ENCODE results near the gene DIS3.
"Not testable (repeated sequence)": the region's sequence is repeated elsewhere in the genome, so short reads cannot be mapped to it uniquely, and the experiment has no call there.

DIS3 gene

GRCh38 chr13:72745260-72745659 is 36.4 kb downstream of the DIS3 start:
- no peak for DNase-seq

DNA sequence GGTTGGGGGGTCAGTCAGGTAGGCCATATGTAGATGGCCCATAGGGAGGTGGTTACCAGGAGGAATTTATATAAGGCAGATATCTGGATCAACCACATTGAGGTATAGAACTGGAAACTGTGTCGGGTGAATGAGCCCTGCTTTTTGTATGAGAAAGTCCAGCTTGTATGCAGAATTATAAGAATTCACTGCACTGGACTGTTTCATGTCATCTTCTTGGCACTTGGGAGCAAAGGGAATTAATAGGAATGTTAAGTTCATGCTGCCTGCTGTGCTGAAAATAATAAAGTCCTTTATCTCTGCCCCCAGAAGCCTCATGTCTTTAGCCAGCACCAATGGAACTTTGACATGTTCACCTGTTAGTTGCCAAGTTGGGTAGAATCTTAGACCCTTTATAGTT is 41.7 kb downstream of the DIS3 start:
- no peak for DNase-seq

GRCh38 chr13:72737033-72737432 is 44.7 kb downstream of the DIS3 start:
- no peak for DNase-seq

GRCh38 chr13:72728290-72728605 is 53.5 kb downstream of the DIS3 start:
- no peak for DNase-seq

DNA sequence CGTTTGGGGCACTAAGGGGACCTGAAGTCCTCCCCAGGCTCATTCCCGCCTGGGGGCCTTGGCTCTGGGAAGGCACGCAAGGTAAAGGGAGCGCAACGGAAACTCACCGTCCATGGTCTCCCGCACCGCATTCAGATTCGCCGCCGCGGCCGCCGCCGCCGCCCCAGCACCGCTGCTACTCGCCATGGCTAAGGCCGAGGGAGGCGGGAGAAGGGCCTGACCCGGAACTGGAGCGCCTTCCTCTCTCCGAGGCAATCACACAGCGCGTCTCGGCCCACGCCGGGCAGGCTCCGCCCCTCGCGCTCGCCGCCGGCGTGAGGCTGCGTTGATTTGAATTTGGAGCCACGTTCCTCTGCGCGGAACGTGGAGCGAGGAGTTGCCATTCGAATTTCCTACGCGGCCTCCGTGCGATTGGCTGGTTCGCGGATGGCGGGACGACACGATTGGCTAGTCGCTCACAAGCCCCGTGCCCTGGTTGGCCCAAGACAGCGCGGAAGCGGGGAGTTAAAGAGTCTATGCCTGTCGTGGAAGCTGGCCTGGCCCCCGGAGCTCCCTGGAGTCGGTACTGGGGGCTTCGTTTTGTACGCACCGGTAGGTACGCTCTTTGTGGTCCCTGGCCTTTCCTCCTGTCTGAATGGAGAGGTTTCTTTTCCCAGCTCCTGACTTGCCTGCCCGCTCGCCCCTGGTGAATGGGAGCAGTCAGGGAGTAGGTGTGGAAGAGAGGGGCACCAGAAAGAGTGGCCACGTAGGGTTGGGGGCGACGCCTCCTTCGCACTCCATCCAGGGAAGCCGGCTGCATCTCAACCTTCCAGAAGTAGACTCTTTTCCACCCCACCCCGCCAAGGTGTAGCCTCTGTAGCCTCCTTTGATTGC is 54.0 kb downstream of the DIS3 start, which contains the start of the genes BORA and MZT1:
Gene BORA (plus strand): TSS at position 507 of the 873 bp plus-strand sequence. CDS start 1,018 bp downstream, outside the sequence.
Gene MZT1 (minus strand): TSS at position 213 of the 873 bp plus-strand sequence. CDS start 27 bp downstream, at position 186.
- DNase-seq: peak; percentile 97 to 98

- peak in 1 of 2 experiments; percentile 20 for DNase-seq
Measured at GRCh38 chr13:72726726-72727416, 54.8 kb downstream of the DIS3 start.

DNA sequence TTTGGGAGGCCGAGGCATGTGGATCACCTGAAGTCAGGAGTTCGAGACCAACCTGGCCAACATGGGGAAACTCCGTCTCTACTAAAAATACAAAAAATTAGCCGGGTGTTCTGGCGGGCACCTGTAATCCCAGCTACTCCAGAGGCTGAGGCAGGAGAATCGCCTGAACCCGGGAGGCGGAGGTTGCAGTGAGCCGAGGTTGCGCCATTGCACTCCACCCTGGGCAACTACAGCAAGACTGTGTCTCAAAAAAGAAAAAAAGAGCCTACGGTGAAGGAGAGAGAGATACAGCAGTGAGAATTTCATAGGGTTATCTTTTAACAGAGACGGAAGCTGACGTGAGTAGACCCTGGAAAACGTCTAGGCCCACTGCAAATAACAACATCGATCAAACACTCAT is 55.5 kb downstream of the DIS3 start:
- not testable (repeated sequence) for DNase-seq

- DNase-seq: no peak
Measured at GRCh38 chr13:72716776-72717175, 64.9 kb downstream of the DIS3 start.

Data from NCI-H187 (cell line).